ENCODE data around the gene FAF1.

DNA sequence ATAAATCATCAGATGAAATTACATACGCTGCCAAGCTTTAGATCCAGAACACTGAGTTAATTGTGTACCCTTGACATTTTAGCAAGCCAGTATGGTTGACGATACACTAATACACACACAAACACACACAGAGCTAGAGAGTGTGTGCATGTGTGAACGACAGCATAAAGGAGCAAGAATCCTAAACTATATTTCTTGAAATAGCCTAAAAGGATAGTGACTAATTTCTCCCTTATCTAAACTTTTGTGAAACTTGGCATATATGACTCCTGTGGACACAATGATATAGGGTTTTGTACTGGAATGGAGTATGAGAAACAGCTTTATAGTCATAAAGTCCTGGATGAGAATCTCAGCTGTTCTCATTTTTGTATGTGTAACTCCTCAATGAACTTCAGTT lies 471.7 kb downstream of the FAF1 start:
- TF ChIP-seq CTCF (IDR thresholded peaks at IDR 0.05 in 2 of 3, conservative IDR thresholded peaks at IDR 0.05 in 1 of 3; ENCODE audit: borderline replicate concordance in 1 of 3, insufficient read depth in 1 of 3, low read depth in 2 of 3, low read length in 2 of 3), result no peak
- TF ChIP-seq POLR2AphosphoS5 (IDR thresholded peaks at IDR 0.05; ENCODE audit: low read depth, low read length), result no peak
- TF ChIP-seq EZH2 (IDR thresholded peaks at IDR 0.05), result no peak
- no peak for TF ChIP-seq SRF (IDR thresholded peaks at IDR 0.05; ENCODE audit: low read depth)
- TF ChIP-seq POLR2A (IDR thresholded peaks at IDR 0.05; ENCODE audit: borderline replicate concordance, extremely low read depth, insufficient read depth, insufficient read length), result no peak
- TF ChIP-seq, protein P1, sequence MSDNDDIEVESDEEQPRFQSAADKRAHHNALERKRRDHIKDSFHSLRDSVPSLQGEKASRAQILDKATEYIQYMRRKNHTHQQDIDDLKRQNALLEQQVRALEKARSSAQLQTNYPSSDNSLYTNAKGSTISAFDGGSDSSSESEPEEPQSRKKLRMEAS (IDR thresholded peaks at IDR 0.05), result no peak
- no peak for TF ChIP-seq REST (IDR thresholded peaks at IDR 0.05; ENCODE audit: low read depth)
- no peak for TF ChIP-seq ZFX (IDR thresholded peaks at IDR 0.05)
